MV-4-11 (cell line): ENCODE data around the gene COL9A3.

Experiments used
- DNase-seq: peaks from one replicate; lab custom pipeline; 2025; lab: John Stamatoyannopoulos, UW

COL9A3 gene

DNA sequence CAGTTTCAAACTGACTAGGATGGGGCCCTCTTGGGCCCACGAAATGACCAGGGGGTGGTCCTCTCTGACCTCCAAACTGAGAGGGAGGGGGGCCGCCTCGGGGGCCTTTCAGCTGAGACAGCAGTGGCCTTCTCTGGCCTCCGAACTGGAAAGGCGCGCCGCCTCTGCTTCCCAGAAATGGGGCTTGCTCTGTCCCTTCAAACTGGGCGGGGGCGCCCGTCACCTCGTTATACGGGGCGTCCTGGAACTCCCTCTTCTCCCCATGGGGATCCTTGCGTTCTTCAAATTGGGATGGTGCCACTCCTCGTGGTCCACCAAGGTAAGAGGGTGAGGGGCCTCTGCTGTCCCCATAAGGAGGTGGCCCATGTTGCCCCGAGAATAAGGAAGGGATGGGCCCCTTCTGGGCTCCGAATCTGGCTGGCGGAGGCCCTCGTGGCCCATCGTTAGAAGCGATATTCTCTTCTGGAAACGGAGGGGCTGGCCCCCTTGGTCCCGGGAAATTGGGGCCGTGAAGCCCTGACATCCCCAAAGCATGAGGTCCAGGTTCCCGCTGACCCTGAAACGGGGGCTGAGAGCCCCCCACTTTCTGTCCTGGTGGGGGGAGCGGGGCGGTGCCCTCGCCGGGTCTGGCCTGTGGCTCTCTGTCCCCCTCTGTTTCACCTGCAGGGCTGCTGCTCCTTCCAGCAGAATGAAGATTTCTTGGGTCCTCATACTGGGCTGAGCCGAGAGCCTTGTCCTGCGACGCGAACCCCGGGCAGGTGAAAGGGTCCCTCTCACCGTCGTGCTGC lies 63.5 kb downstream of the COL9A3 start:
- no peak for DNase-seq

DNA sequence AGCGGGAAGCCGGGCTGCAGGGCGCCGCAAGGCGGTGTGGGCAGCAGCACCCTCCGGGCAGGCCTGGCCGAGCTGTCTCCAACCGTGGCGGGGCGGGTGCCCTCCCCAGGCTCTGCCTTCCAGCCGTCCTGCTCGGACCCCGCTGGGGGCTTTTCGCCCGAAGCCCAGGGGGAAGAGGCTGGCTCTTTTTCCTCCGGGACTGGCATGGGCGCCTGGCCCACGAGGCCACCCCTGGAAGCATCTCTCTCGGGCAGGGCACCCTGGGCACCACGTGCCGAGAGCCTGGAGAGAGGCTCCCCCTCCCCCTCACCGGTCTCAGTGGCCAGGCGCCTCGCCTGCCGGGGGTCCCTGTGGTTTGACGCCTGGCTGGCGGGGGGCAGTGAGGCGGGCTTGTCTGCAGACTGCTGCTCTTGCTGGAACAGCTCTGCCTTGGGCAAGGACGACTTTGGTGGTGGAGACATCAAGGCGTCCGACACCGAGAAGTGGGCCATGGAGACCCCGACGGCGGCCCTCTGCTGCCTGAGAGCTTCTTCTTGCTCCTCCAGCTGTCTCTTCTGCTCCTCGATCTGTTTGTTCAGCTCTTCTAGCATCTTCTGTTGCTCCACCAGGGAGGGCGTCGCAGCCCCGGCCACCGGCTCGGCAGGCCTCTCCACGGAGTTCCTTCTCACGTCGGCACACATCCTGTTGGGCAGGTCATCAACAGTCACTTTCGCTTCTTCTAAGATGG lies 64.2 kb downstream of the COL9A3 start:
- no peak for DNase-seq

DNA sequence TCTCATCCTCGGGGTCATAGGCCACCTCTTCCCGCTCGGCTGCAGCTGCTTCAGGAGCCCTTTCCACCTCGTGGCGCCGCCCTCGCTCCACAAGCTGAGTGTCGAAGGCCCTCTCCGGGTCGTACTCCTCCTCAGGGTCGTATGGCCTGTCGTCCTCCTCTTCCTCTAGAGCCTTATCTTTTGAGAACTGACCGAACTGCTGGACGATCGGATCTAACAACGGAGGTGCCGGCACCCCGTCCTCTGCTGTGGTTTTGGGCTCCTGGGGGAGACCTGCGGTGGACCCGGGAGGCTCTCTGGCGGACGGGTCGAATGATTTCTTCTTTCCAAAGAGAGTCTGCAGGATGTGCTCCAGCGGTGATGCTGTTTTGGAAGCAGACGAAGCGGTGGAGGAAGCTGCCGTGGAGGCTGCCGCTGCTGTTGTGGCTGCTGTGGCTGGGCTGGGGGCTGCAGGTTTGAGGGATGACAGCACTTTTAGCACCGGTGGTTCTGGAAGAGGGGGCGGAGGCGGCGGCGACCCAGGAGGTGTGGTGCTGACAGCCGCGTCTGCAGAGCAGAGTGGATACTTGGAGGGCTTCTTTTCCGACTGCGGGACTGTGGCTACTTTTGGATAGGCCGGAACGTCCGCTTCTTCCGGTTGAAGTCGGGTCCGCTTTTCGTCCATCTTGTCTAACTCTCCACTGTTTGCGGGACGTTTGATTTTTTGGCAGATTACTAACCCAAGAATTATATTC lies 65.0 kb downstream of the COL9A3 start:
- no peak for DNase-seq

DNA sequence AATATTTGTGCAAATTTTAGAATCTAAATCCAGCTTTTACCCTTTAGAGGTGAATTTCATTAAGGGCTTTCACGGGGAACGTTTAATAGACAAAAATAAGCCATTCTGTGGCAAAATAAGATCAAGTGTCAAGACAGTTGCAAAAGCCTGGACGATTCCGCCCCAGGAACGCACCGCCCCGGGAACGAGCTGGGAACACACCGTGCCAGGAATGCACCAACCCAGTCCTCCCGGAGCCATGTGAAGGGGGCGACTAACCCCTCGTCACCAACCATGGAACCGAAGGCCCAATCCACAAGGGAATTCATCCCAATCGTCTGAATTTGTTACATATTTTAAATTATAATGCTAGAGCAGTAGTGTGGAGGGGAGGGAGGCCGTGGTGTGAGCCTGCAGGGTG lies 65.6 kb downstream of the COL9A3 start:
- no peak for DNase-seq

DNA sequence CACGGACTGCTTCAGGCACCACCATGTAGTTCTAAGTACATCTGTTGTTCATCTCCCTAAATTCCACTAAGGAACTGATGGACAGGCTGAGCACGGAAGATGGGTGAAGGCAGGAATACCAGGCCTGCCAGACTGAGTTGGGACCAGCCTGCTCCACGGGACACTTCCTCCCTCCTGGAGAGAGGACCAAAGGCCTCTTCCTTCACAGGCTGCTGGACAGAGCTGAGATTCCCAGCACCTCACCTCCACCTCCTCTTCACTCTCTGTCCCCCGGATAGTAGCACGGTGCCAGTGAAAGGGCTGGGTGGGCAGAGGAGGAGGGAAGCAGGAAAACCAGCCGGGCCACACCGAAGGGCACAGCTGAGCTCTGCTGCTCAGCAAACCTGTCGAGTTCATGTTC lies 67.7 kb downstream of the COL9A3 start:
- no peak for DNase-seq

DNA sequence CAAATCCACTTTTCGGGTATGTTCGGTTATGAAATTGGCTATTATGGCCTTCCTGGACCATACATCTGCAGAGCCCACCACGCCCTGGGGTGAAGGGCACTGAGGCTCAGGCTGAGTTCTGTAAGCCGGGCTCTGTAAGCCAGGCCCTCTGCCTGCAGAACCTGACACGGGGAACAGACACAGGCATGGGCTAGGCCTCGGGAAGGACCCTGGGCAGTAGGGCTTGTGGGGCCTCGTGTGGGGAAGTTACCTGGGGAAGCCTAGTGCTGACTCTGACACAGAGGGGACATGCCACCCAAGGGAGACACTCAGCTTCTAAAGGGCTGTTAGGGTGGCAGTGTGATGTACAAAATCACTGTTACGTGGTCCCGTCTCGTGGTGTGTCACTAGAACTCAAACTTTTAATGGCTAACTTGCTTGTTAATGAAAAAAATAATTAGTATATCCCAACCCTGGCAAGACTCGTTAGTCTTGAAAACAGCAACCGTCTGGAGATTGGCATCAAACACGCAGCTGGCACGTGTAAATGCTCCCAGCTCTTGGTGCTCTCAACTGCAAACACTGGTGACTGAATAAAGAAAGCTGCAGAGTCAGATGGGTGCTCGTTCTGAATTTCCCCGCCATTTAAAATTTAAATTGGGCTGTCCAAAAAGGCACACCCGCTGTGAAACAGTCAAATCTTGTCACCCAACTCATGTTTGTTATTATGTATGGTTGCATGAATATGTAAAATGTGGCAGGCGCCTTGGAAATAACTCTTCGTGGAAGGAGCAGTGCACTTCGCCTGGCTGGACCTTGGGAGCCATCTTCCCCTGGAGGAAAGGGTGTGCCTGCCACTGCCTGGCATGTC lies 68.4 kb downstream of the COL9A3 start:
- DNase-seq, result no peak

DNA sequence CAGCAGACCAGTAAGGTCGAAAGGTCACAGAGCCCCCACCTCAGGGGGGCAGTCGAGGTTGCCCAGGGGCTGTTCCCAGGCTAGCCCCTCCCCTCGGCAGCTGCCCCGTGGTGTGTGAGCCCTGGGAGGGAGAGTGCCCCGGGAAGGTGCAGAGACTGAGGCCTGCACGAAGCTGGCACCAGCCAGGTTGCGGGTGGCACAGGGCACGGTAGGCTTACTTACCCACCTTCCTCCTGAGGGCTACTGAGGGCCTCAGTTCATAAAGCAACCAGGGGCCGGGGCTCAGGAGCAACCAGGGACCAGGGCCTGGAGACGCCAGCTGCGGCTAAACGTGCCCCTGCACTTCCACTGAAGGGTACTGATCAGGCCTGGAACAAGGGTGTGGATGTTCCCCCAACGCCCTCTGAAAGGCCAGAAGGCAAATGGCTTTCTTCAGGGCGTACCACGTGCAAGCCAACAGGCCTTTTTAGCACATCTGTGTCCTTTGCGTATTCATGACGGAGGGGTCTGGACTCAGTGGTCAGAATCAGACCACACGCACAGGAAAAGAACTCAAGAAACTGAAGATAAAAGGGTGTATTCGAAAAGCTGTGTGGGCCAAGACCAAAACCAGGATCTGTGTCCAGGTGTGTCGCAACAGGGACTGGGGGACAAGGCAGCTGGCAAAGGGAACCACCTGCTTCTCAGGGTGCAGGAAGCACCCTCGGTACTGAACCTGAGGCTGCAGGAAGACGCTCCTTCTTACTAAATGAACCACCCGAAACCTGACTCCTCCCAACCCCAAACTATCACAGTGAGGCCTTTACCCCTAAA lies 69.3 kb downstream of the COL9A3 start:
- no peak for DNase-seq

DNA sequence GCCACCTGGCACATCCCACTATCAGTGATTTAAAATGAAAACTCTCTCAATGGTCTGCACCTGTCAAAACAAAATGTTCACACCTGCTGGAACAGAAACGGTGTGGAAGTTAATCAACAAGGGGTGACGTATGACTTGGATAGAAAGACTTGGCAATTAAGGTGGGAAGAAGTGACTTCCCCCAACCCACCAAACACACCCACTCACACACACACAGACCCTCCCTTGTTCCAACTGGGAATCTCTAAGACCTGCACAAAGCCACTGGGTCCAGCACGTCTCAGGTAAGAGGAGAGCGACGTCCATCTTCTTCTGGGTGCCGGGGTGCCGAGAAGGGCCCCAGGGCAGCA lies 69.8 kb downstream of the COL9A3 start:
- no peak for DNase-seq

DNA sequence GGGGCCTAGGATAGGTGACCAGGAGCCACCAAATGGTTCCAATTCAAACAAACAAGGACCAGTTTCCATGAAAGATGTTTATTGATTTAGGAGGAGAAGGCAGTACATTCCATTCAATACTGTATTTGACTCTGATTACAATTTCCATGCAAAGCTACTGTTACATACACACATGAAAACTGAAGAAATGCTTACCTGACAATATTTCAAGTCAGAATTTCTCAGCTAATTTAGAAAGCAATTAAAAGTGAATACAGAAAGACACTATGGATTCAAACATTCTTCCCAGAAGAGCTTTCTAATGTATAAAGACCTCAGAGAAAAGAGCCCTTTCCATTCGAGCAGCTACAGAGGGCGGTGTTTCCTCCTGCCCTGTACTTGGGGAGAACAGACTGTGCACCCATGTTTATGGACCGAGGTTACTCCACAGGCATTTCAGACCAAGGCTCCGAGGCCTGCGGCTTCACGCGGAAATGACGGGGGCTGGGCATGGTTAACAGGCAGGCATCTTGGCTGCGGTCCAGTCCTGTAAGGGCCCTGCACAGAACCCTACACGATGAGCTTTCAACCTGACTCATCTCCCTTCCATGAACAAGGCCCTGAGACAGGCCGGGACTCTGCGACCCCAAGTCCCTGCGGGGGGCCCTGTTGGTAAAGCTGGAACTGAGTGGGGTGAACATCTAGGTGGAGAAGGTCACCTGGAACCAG lies 70.5 kb downstream of the COL9A3 start:
- DNase-seq, result peak; percentile 96

DNA sequence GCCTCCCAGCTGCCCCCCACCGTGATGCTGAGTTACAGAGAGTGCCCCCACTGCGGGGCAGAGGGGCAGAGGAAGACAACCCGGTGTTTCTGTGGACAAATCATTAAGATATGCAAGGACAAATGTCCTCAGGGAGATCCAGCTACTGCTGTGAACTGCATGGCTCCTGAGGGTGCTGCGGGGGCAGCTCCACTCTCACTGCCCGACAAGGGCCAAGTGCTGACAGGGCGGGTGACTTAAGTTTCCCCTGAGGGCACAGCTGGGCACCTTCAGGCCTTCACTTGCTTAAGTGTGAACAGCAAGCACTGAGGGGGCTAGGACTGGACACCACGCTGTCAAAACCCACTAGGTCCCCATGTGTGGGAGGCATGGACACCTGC lies 71.0 kb downstream of the COL9A3 start:
- DNase-seq, result no peak

DNA sequence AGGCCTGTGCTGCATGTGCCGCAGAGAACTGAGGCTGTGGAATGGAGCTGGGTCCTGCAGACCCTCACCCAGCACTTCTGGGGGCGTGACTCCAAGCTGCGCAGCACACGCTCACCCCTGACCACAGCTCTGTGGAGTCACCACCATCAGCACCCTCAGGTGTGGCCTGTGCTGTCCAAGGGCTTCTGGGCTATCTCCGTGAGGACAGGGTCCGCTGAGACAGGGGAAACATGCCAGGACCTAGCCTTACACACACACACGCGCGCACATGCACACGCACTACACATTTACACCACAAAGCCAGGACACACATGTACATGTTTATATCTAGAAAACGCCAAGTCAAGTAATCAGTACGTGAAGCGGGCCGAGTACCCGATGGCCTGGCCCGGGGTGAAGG lies 71.6 kb downstream of the COL9A3 start:
- no peak for DNase-seq

DNA sequence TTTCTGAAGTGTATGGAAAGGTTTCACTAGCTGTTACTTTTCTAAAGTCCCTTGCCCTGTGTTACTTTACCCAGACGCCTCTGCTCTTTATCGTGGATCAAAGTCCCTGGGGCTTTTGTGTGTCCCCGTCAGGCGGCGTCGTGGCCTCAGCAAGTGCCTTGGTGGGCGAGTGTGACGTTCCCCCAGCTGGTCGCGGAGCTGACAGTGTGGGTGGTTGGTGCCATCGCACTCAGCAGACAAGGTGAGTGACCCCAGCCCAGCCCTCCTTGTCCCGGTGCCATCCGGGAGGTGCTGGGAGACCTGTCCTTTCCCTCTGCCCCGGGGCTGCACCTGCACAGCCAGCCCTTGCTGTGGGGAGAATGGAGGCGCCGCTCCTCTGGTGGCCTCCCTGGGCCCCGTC lies 72.1 kb downstream of the COL9A3 start:
- no peak for DNase-seq

DNA sequence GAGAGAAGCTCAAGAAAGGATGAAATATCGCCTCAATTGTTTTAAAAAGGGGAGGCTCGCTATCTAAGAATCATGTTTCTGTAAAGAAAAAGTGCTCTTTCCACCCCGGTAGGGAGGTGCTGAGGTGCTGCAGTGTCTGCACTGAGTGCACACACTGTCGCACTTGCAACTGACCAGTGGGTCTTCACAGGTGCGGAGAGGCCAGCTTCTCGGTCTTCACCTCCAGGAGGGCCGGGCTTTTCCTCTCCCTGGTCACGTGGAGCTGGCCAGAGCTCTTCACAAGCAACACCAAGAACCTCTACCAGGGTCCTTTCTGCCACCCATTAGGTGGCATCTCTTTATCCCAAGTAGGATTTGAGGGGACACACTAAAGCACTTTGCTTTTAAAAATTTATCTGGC lies 72.6 kb downstream of the COL9A3 start:
- no peak for DNase-seq

DNA sequence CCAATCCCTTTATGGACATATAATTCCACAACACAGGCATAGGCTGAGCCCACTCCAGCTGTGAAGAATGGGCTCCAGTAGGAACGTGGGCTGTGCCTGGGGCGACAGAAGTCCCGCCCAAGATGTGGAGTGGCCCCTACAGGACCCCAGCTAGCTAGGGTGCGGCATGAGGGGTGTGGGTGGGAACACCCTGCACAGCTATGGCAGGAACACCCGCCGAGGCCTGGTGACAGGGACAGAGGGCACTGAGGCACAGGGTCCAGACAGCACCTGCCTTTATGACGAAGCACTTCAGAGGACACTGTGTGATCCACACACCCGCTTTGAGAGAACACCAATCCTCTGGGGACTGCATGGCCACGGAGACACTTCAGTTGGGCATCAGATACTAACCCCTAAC lies 73.0 kb downstream of the COL9A3 start:
- DNase-seq, result no peak

DNA sequence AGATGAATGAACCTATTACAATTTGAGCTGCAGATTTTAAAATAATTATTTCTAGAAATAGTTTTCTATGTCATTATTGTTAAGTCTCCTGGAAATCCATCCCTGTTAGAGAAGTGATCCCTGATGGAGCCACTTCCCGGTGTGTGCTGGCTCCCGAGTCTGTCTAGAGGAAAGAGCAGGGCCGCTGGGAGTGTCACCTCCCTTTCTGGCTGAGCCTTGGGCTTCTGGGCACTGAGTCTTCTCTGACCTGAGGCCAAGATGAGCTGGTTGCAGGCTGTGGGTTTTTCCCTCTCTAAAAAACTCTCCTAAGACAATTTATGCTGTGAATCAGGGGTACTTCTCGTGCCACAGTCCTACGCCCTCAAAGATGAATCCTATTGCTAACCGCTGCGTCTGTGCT lies 73.6 kb downstream of the COL9A3 start:
- DNase-seq, result no peak
